Esophagus squamous epithelium (tissue), 4 donors: Measurements from ENCODE around the gene HMCN2.

Experiments
- CTCF ChIP-seq, 6 experiments: fragments of 450-650 bp in 4 of 6; fragments of 200-600 bp in 2 of 6; sonication (generic) in 2 of 6; IDR thresholded peaks; one replicate each; pipeline ENCODE4 v1.5.1; 2016 to 2019; ENCODE audit warnings: antibody characterized with exemption in 6 of 6, mild to moderate bottlenecking in 4 of 6, moderate library complexity in 4 of 6
- POLR2A ChIP-seq, 4 donors: fragments of 450-650 bp; IDR thresholded peaks; one replicate each; pipeline ENCODE4 v1.6.1; 2017; ENCODE audit warnings: antibody characterized with exemption in 4 of 4, mild to moderate bottlenecking in 4 of 4, moderate library complexity in 3 of 4

- TF ChIP-seq CTCF (IDR thresholded peaks at IDR 0.05) (no peak), POLR2A (IDR thresholded peaks at IDR 0.05) (no peak)
Measured at GRCh38 chr9:130305381-130305780, 39.8 kb downstream of the HMCN2 start.
